Myocyte (in vitro differentiated cells): ENCODE data around the gene FCRLA. TPM values are rescaled to one million over a fixed set of nuclear protein-coding genes. Genes with fewer than 3 reads are reported as not detected.
"Not testable (repeated sequence)": the region's sequence is repeated elsewhere in the genome, so short reads cannot be mapped to it uniquely, and the experiment has no call there.

ENCODE experiments used
- DNase-seq: peaks from one replicate; pipeline ENCODE4 v3.0.0-alpha.2; 2012; ENCODE audit warnings: low read depth
- polyA plus RNA-seq: library from polyadenylated mRNA; unstranded; fragments of >200 nt; gene quantifications from one replicate; pipeline ENCODE4 v1.2.1, GENCODE V29; 2012; ENCODE audit warnings: missing spikeins
- total RNA-seq: library from RNA; depleted of rRNA; stranded (reverse); fragments of >200 nt; gene quantifications from 2 replicates; pipeline ENCODE4 v1.2.3, GENCODE V29; 2014

Gene FCRLA
- 0.68 and 1.5 TPM in 2 replicates for total RNA-seq
- polyA plus RNA-seq: 0.09 TPM

- DNase-seq: peak; percentile 98
These were observed at the start of gene FCRLA for GRCh38 chr1:161706482-161707347. Gene FCRLA (plus strand): TSS chr1:161707229. CDS start chr1:161707265, 36 bp downstream.

- not testable (repeated sequence) for DNase-seq
These were observed 48.5 kb upstream of the FCRLA start for GRCh38 chr1:161658524-161658923.

- DNase-seq: not testable (repeated sequence)
These were observed 45.2 kb upstream of the FCRLA start for GRCh38 chr1:161661660-161662311.

GRCh38 chr1:161662684-161663339 is 44.2 kb upstream of the FCRLA start, which contains the start of gene FCGR2B:
Gene FCGR2B (plus strand): TSS chr1:161663143. CDS start chr1:161663242, 99 bp downstream.
- not testable (repeated sequence) for DNase-seq

- DNase-seq: not testable (repeated sequence)
These were observed 43.5 kb upstream of the FCRLA start for GRCh38 chr1:161663569-161663968.

- not testable (repeated sequence) for DNase-seq
These were observed 42.3 kb upstream of the FCRLA start for GRCh38 chr1:161664689-161665088.

GRCh38 chr1:161671045-161672020 is 35.7 kb upstream of the FCRLA start:
- not testable (repeated sequence) for DNase-seq

GRCh38 chr1:161673437-161673836 is 33.6 kb upstream of the FCRLA start:
- DNase-seq: peak; percentile 2

- DNase-seq: not testable (repeated sequence)
These were observed 32.6 kb upstream of the FCRLA start for GRCh38 chr1:161674447-161674846.

GRCh38 chr1:161674908-161675307 is 32.1 kb upstream of the FCRLA start:
- DNase-seq: not testable (repeated sequence)

GRCh38 chr1:161676441-161676840 is 30.6 kb upstream of the FCRLA start:
- DNase-seq: no peak

- no peak for DNase-seq
These were observed 29.9 kb upstream of the FCRLA start for GRCh38 chr1:161676958-161677689.

- no peak for DNase-seq
These were observed 28.5 kb upstream of the FCRLA start for GRCh38 chr1:161678500-161678899.

GRCh38 chr1:161681879-161682278 is 25.1 kb upstream of the FCRLA start:
- no peak for DNase-seq

- no peak for DNase-seq
These were observed 18.1 kb upstream of the FCRLA start for GRCh38 chr1:161688946-161689345.

- no peak for DNase-seq
These were observed 15.2 kb upstream of the FCRLA start for GRCh38 chr1:161691846-161692245.

- not testable (repeated sequence) for DNase-seq
These were observed 13.9 kb upstream of the FCRLA start for GRCh38 chr1:161693020-161693712.

GRCh38 chr1:161698302-161698701 is 8.7 kb upstream of the FCRLA start:
- not testable (repeated sequence) for DNase-seq

- no peak for DNase-seq
These were observed 4.8 kb upstream of the FCRLA start for GRCh38 chr1:161702250-161702649.
